Keratinocyte (primary cell): ENCODE results near the gene SLC39A11. TPM values are rescaled to one million over a fixed set of nuclear protein-coding genes. Genes with fewer than 3 reads are reported as not detected.

ENCODE experiments used
- DNase-seq: peaks from one replicate; pipeline ENCODE4 v3.0.0-alpha.2; 2011; ENCODE audit warnings: low read depth, missing footprints, low spot score
- FAIRE-seq: peaks from 2 replicates; lab custom pipeline; 2011; peaks lifted over from hg19 to GRCh38; lab: Jason Lieb, UNC
- H2AFZ ChIP-seq: 2 replicates; pipeline ENCODE4 v1.6.0; 2012; ENCODE audit warnings: low read length, control low read depth, inconsistent platforms; ENCODE audit not compliant: control insufficient read depth
- H3K27ac ChIP-seq: 2 replicates; pipeline ENCODE4 v1.5.1; 2011; ENCODE audit warnings: low read length; ENCODE audit not compliant: control insufficient read depth, insufficient read depth
- H3K27me3 ChIP-seq: 3 replicates; pipeline ENCODE4 v1.6.0; 2011; ENCODE audit warnings: low read length; ENCODE audit not compliant: control insufficient read depth, insufficient read depth; ENCODE audit errors: extremely low read depth
- H3K36me3 ChIP-seq, 2 experiments: 2 replicates in 1 of 2; 3 replicates in 1 of 2; pipeline ENCODE4 v1.5.1; 2011; ENCODE audit warnings: low read length in 2 of 2, mild to moderate bottlenecking in 1 of 2; ENCODE audit not compliant: control insufficient read depth in 2 of 2, insufficient read depth in 2 of 2; ENCODE audit errors: extremely low read depth in 1 of 2
- H3K4me1 ChIP-seq: 3 replicates; pipeline ENCODE4 v1.5.1; 2011; ENCODE audit warnings: low read length; ENCODE audit not compliant: control insufficient read depth, insufficient read depth; ENCODE audit errors: extremely low read depth
- H3K4me2 ChIP-seq: 3 replicates; pipeline ENCODE4 v1.6.0; 2011; ENCODE audit warnings: low read depth, low read length; ENCODE audit not compliant: control insufficient read depth, insufficient read depth; ENCODE audit errors: extremely low read depth
- H3K4me3 ChIP-seq, 3 experiments: fragments of 200-600 bp in 1 of 3; sonication (generic) in 1 of 3; 2 replicates in 2 of 3; 3 replicates in 1 of 3; pipeline ENCODE4 v1.5.1; 2011 to 2016; ENCODE audit warnings: low read length in 3 of 3, mild to moderate bottlenecking in 3 of 3, control low read depth in 2 of 3, inconsistent platforms in 1 of 3, low read depth in 1 of 3, mixed read lengths in 1 of 3, mixed run types in 1 of 3, moderate library complexity in 1 of 3; ENCODE audit not compliant: control insufficient read depth in 2 of 3, insufficient read depth in 2 of 3; ENCODE audit errors: extremely low read depth in 1 of 3
- H3K79me2 ChIP-seq: 2 replicates; pipeline ENCODE4 v1.6.0; 2012; ENCODE audit warnings: low read length; ENCODE audit not compliant: control insufficient read depth, insufficient read depth
- H3K9ac ChIP-seq: 3 replicates; pipeline ENCODE4 v1.6.0; 2011; ENCODE audit warnings: low read length; ENCODE audit not compliant: control insufficient read depth, insufficient read depth; ENCODE audit errors: extremely low read depth
- H3K9me1 ChIP-seq: 3 replicates; pipeline ENCODE4 v1.6.0; 2011; ENCODE audit warnings: low read length; ENCODE audit not compliant: control insufficient read depth, insufficient read depth; ENCODE audit errors: extremely low read depth
- H3K9me3 ChIP-seq: 2 replicates; pipeline ENCODE4 v1.5.1; 2012; ENCODE audit warnings: low read depth, low read length; ENCODE audit not compliant: control insufficient read depth
- H4K20me1 ChIP-seq: 3 replicates; pipeline ENCODE4 v1.6.0; 2011; ENCODE audit warnings: low read length; ENCODE audit not compliant: control insufficient read depth, insufficient read depth; ENCODE audit errors: extremely low read depth
- CTCF ChIP-seq, 3 experiments: IDR thresholded peaks in 1 of 3; conservative IDR thresholded peaks in 1 of 3; optimal IDR thresholded peaks in 1 of 3; 2 replicates in 2 of 3; 3 replicates in 1 of 3; pipeline versions ENCODE3 to v1.5.1; 2011; ENCODE audit warnings: low read length in 3 of 3, mild to moderate bottlenecking in 3 of 3, moderate library complexity in 2 of 3, control low read depth in 1 of 3, inconsistent platforms in 1 of 3; ENCODE audit not compliant: insufficient read depth in 2 of 3; ENCODE audit errors: extremely low read depth in 1 of 3
- EZH2 ChIP-seq: IDR thresholded peaks from one replicate; pipeline ENCODE4 v1.6.1; 2012; ENCODE audit warnings: inconsistent platforms, mild to moderate bottlenecking, low read length, moderate library complexity
- dilution Hi-C: fragments of 300-500 bp; cut with MboI; formaldehyde crosslinking; loops from one replicate; pipeline ENCODE4 v1.7.0; 2020; ENCODE audit warnings: low sequenced_read_pairs; ENCODE audit not compliant: extremely low pct_ligation_motif_present
- polyA plus RNA-seq, 5 experiments: library from polyadenylated mRNA; depleted of rRNA in 3 of 5; stranded (reverse) in 3 of 5; stranded (forward) in 1 of 5; unstranded in 1 of 5; fragments of >200 nt; gene quantifications; 1 replicate in 1 of 5; 2 replicates in 3 of 5; 3 replicates in 1 of 5; pipeline versions ENCODE4 v1.2.1 to v1.2.3, GENCODE V29; 2011 to 2012; ENCODE audit warnings: missing spikeins in 2 of 5, low read depth in 1 of 5, low replicate concordance in 1 of 5

SLC39A11 gene
- polyA plus RNA-seq, 1 donor (not counting 4 experiments of a cell fraction or from before 2014, with no cell fraction given), result 11.5 TPM

DNA sequence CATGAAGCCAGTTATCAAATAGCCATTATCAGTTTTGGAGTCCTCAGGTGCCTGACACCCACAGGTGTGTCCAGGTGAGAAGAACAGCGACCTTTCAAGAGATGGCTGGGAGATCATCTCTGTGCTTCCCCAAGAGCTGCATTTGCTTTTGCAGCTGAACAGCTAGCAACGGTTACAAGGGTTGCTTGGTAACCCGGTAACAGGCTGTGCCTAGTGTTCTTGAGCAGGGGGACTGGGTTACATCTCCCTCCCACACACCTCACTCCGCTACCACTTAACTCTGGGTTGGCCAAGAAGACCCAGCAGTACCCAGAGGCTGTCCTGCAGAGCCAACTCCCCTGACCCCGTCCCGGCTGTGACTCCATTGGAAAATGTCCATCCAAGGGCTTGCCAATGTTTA, 147.0 kb downstream of the SLC39A11 start:
- no peaks in the 10 kb centered on the region for H3K9me1 ChIP-seq
- FAIRE-seq, result no peak
- H3K79me2 ChIP-seq, result no peaks in the 10 kb centered on the region
- H3K4me3 ChIP-seq, result no peak overlapping the region
- no peak overlapping the region for H3K27ac ChIP-seq
- H3K36me3 ChIP-seq, result peaks cover 0 to 3% of the 10 kb centered on the region in 2 experiments
- no peak overlapping the region for H3K4me2 ChIP-seq
- TF ChIP-seq EZH2 (no peak), CTCF (optimal IDR thresholded peaks at IDR 0.05 in 1 of 3, IDR thresholded peaks at IDR 0.05 in 1 of 3, conservative IDR thresholded peaks at IDR 0.05 in 1 of 3; ENCODE audit: extremely low read depth in 1 of 3, insufficient read depth in 2 of 3, low read length in 3 of 3) (no peak)
- H4K20me1 ChIP-seq, result no peaks in the 10 kb centered on the region
- H2AFZ ChIP-seq, result no peak overlapping the region
- no peaks in the 10 kb centered on the region for H3K27me3 ChIP-seq
- no peaks in the 10 kb centered on the region for H3K9me3 ChIP-seq
- H3K4me1 ChIP-seq, result no peaks in the 10 kb centered on the region
- no peak for DNase-seq
- H3K9ac ChIP-seq, result no peak overlapping the region
- dilution Hi-C loops, result no loop called here

- FAIRE-seq, result no peak
- Histone ChIP-seq H3K9me3 (no peaks in the 10 kb centered on the region), H3K9me1 (no peaks in the 10 kb centered on the region), H3K79me2 (no peaks in the 10 kb centered on the region), H3K27me3 (no peaks in the 10 kb centered on the region), H3K27ac (no peak overlapping the region), H4K20me1 (no peaks in the 10 kb centered on the region), H3K4me2 (no peak overlapping the region), H3K9ac (no peak overlapping the region), H3K4me1 (no peaks in the 10 kb centered on the region), H2AFZ (no peak overlapping the region), H3K36me3 (peaks cover 0 to 3% of the 10 kb centered on the region in 2 experiments), H3K4me3 (no peak overlapping the region)
- dilution Hi-C loops, result no loop called here
- TF ChIP-seq CTCF (optimal IDR thresholded peaks at IDR 0.05 in 1 of 3, IDR thresholded peaks at IDR 0.05 in 1 of 3, conservative IDR thresholded peaks at IDR 0.05 in 1 of 3; ENCODE audit: extremely low read depth in 1 of 3, insufficient read depth in 2 of 3, low read length in 3 of 3), result no peak
- no peak for DNase-seq
Observed at GRCh38 chr17:72943826-72944689, 148.4 kb downstream of the SLC39A11 start.
